Epithelial cell of esophagus (primary cell): ENCODE data around the gene MEIG1.
"Not testable (repeated sequence)": the region's sequence is repeated elsewhere in the genome, so short reads cannot be mapped to it uniquely, and the experiment has no call there.

ENCODE experiments used
- DNase-seq: peaks from one replicate; pipeline ENCODE4 v3.0.0; 2010; ENCODE audit warnings: low read depth
- H3K4me3 ChIP-seq: 2 replicates; pipeline ENCODE4 v1.5.1; 2011; ENCODE audit warnings: mild to moderate bottlenecking, low read length, control low read depth
- CTCF ChIP-seq: IDR thresholded peaks from 2 replicates; pipeline ENCODE4 v1.5.1; 2011; ENCODE audit warnings: low read depth, mild to moderate bottlenecking, low read length, control low read depth, inconsistent platforms; ENCODE audit not compliant: insufficient read depth; ENCODE audit errors: missing control alignments

Gene MEIG1

GRCh38 chr10:14925268-14925667 lies 33.9 kb upstream of the MEIG1 start:
- H3K4me3 ChIP-seq, result no peak overlapping the region
- TF ChIP-seq CTCF, result no peak
- no peak for DNase-seq

- no peak for TF ChIP-seq CTCF
- peak; percentile 64 for DNase-seq
- H3K4me3 ChIP-seq, result no peak overlapping the region
These were observed 33.1 kb upstream of the MEIG1 start for GRCh38 chr10:14926061-14926470.

GRCh38 chr10:14926722-14927416 lies 32.3 kb upstream of the MEIG1 start:
- no peak for DNase-seq
- H3K4me3 ChIP-seq, result no peak overlapping the region
- TF ChIP-seq CTCF, result no peak

GRCh38 chr10:14930610-14931009 lies 28.6 kb upstream of the MEIG1 start:
- no peak overlapping the region for H3K4me3 ChIP-seq
- no peak for DNase-seq
- no peak for TF ChIP-seq CTCF

GRCh38 chr10:14936584-14936983 lies 22.6 kb upstream of the MEIG1 start:
- TF ChIP-seq CTCF, result no peak
- H3K4me3 ChIP-seq, result no peak overlapping the region
- DNase-seq, result no peak

DNA sequence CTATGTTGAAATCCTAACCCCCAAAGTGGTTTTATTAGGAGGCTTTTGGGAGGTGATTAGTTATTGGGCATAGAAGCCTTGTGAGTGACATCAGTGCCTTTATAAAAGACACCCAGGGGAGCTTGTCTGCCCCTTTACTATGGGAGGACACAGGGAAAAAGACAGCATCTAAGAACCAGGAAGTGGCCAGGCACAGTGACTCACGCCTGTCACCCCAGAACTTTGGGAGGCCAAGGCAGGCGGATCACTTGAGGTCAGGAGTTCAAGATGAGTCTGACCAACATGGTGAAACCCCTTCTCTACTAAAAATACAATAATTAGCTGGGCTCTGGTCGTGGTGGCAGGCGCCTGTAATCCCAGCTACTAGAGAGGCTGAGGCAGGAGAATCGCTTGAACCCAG lies 20.2 kb upstream of the MEIG1 start:
- not testable (repeated sequence) for DNase-seq, H3K4me3 ChIP-seq

DNA sequence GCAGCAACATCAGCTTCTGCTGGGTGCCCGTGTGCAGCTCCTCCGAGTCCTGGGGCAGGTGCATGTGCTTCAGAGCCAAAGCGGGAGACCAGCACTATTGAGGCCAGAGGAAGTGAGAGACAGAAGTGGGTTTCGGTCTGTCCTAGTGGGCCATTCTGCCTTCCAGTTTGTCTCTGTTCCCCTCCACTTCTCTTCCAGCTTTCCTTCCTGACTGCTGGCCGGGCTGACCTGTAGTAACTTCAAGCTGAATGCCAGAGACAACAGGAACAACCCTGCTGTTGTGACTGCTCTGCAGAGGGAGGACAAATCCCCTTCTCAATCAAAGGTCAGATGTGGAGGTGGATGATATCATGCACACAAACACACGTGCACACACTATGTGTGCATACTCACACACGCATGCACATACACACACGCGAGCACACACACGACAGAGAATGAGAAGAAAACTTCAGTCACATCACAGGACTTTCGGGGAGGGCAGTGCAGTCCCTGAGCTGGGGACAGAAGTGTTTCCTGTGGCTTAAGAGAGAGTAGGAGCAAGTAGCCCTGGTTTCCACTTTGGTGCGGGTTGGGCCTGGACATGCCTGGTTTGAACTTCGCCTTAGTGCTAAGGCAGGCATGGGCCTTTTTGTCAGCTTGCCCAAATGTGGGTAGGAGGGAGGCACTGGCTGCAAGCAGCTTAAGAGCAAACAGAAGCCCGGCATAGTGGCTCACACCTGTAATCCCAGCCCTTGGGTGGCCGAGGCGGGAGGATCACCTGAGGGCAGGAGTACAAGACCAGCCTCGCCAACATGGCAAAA lies 16.8 kb upstream of the MEIG1 start:
- not testable (repeated sequence) for H3K4me3 ChIP-seq
- peak; percentile 9 for DNase-seq

DNA sequence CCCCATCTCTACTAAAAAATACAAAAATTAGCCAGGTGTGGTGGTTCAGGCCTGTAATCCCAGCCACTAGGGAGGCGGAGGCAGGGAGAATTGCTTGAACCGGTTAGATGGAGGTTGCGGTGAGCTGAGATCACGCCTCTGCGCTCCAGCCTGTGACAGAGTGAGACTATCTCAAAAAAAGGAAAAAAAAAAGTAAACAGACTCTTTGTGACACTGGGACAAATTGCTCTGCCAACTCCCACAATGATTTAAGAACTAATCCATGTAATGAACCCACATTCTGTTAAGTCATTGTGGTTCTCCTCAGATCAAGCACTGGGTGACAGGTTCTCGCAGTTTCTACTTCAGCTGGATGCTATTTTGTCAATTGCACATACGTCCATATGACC lies 16.2 kb upstream of the MEIG1 start:
- DNase-seq, H3K4me3 ChIP-seq: not testable (repeated sequence)
